Stomach (tissue), 9 donors: ENCODE measurements around the gene CLDN18. TPM values are rescaled to one million over a fixed set of nuclear protein-coding genes. Genes with fewer than 3 reads are reported as not detected.

Source experiments
- DNase-seq, 2 donors: peaks; one replicate each; pipeline versions ENCODE4 v3.0.0 to v3.0.0-alpha.2; 2013 to 2019
- H3K27ac ChIP-seq, 5 donors: fragments of 200-600 bp in 4 of 5; sonication (generic) in 4 of 5; one replicate each; pipeline ENCODE4 v1.5.1; 2013 to 2019; ENCODE audit warnings: mild to moderate bottlenecking in 1 of 5, moderate library complexity in 1 of 5
- H3K27me3 ChIP-seq, 3 donors: fragments of 200-600 bp; sonication (generic); one replicate each; pipeline ENCODE4 v1.5.1; 2017 to 2019; ENCODE audit warnings: mixed run types in 1 of 3
- H3K36me3 ChIP-seq, 4 donors: fragments of 200-600 bp; sonication (generic); 1 replicate in 3 of 4; 2 replicates in 1 of 4; pipeline ENCODE4 v1.5.1; 2016 to 2019
- H3K4me1 ChIP-seq, 4 donors: fragments of 200-600 bp; sonication (generic); one replicate each; pipeline ENCODE4 v1.5.1; 2016 to 2019
- H3K4me3 ChIP-seq, 4 donors: fragments of 200-600 bp; sonication (generic) in 3 of 4; one replicate each; pipeline ENCODE4 v1.5.1; 2016 to 2019; ENCODE audit warnings: mild to moderate bottlenecking in 1 of 4
- H3K9me3 ChIP-seq, 4 donors: fragments of 200-600 bp; sonication (generic); one replicate each; pipeline ENCODE4 v1.5.1; 2016 to 2019
- CTCF ChIP-seq, 7 experiments: fragments of 450-650 bp in 4 of 7; fragments of 200-600 bp in 3 of 7; sonication (generic) in 3 of 7; IDR thresholded peaks; one replicate each; pipeline ENCODE4 v1.5.1; 2016 to 2019; ENCODE audit warnings: antibody characterized with exemption in 7 of 7, control low read depth in 2 of 7, mild to moderate bottlenecking in 1 of 7
- EP300 ChIP-seq: sonication (generic); formaldehyde crosslinking; IDR thresholded peaks from one replicate; pipeline ENCODE4 v1.6.1; 2017; ENCODE audit warnings: antibody characterized with exemption
- POLR2A ChIP-seq, 4 donors: fragments of 450-650 bp; IDR thresholded peaks; one replicate each; pipeline ENCODE4 v1.6.1; 2016; ENCODE audit warnings: antibody characterized with exemption in 4 of 4, control low read depth in 2 of 4, mild to moderate bottlenecking in 1 of 4, moderate library complexity in 1 of 4
- POLR2AphosphoS5 ChIP-seq, 3 donors: sonication (generic); formaldehyde crosslinking; IDR thresholded peaks; one replicate each; pipeline ENCODE4 v1.6.1; 2016; ENCODE audit warnings: antibody characterized with exemption in 3 of 3
- WGBS, 5 donors: extraction: QIAGEN DNeasy Blood & Tissue Kit in 3 of 5; methylation state at CpG; one replicate each; pipeline versions ENCODE4 v1.1.5 to v1.1.7; 2013 to 2018; 5-methylcytosine and 5-hydroxymethylcytosine counted together
- intact Hi-C: fragments of 100-400 bp; cut with DNase I; formaldehyde crosslinking; loops from one replicate; pipeline ENCODE4 v1.15.1; 2023; ENCODE audit warnings: low total_unique reads
- polyA plus RNA-seq, 3 donors: library from polyadenylated mRNA; stranded (reverse); fragments of 200-250 nt; gene quantifications; one replicate each; pipeline ENCODE4 v1.2.3, GENCODE V29; 2013
- total RNA-seq, 5 donors: library from RNA; depleted of rRNA; stranded (reverse); fragments of >200 nt; gene quantifications; one replicate each; pipeline versions ENCODE4 v1.1.0 to v1.2.3, GENCODE V29; 2014 to 2016
- donor health status: healthy with polysubstance abuse.
- donor health status: Bipolar disorder and iron deficiency.
- donor health status: healthy.

Gene CLDN18
- total and polyA plus RNA-seq, 8 donors: 1.4 to 1,096 (median 186) TPM

DNA sequence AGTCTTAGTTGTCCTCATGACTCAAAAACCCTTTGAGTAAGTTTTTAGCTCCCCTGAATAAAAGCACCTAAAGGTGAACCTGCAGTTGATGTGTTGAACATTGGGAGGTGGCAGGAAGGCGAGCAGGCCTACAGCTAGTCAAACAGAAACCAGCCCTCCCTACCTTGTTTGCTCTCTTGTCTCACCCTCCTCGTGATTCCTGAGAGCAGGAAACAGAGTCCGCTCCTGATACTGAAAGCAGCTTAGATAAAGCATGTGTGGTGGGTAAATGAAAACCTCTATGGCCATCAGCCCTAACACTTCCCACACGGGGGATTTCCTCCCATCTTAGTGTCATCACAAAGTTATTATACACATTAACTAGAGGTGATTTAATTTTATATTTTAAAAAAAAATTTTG is 21.8 kb upstream of the CLDN18 start:
- intact Hi-C loops: no loop called here
- H3K4me1 ChIP-seq: peaks cover 0 to 4% (median 0%) of the 10 kb centered on the region in 4 donors
- H3K4me3 ChIP-seq: no peak overlapping the region
- DNase-seq: peak; percentile 77 to 91
- no peaks in the 10 kb centered on the region for H3K9me3 ChIP-seq
- TF ChIP-seq POLR2AphosphoS5 (IDR thresholded peaks at IDR 0.05) (peak in 2 of 3 donors; percentile 86), CTCF (IDR thresholded peaks at IDR 0.05) (no peak)
- peak overlapping the region; percentile 80 to 90 (median 86) for H3K27ac ChIP-seq
- no peaks in the 10 kb centered on the region for H3K27me3 ChIP-seq
- no peaks in the 10 kb centered on the region for H3K36me3 ChIP-seq
- 13 to 40% (median 30%) methylated on average over 4 of the region's 4 CpGs for WGBS, 5 donors

GRCh38 chr3:137988982-137989381 is 21.0 kb upstream of the CLDN18 start:
- intact Hi-C loops: no loop called here
- H3K27ac ChIP-seq: peak overlapping the region; percentile 80 to 90 (median 86)
- H3K36me3 ChIP-seq: no peaks in the 10 kb centered on the region
- no peak overlapping the region for H3K4me3 ChIP-seq
- WGBS, 5 donors: 22 to 53% (median 44%) methylated on average over 3 of the region's 3 CpGs
- H3K9me3 ChIP-seq: peaks cover 0 to 4% (median under 1%) of the 10 kb centered on the region in 4 donors
- H3K27me3 ChIP-seq: no peaks in the 10 kb centered on the region
- peak; percentile 42 to 88 for DNase-seq
- peaks cover 0 to 4% (median 0%) of the 10 kb centered on the region in 4 donors for H3K4me1 ChIP-seq
- peak in 2 of 3 donors; percentile 73 to 87 for TF ChIP-seq POLR2AphosphoS5 (IDR thresholded peaks at IDR 0.05)
- no peak for TF ChIP-seq CTCF (IDR thresholded peaks at IDR 0.05)
- TF ChIP-seq EP300: no peak

- Histone ChIP-seq H3K27ac (peak overlapping the region in 1 of 5 donors; percentile 90), H3K4me1 (peaks cover 0 to 4% (median 0%) of the 10 kb centered on the region in 4 donors), H3K36me3 (no peaks in the 10 kb centered on the region), H3K27me3 (no peaks in the 10 kb centered on the region), H3K4me3 (no peak overlapping the region), H3K9me3 (peaks cover 0 to 18% (median 3%) of the 10 kb centered on the region in 4 donors)
- 74 to 84% (median 78%) methylated on average over 2 of the region's 2 CpGs for WGBS, 5 donors
- no peak for DNase-seq
- intact Hi-C loops: no loop called here
- TF ChIP-seq POLR2A (IDR thresholded peaks at IDR 0.05) (no peak), EP300 (no peak), POLR2AphosphoS5 (IDR thresholded peaks at IDR 0.05) (no peak), CTCF (IDR thresholded peaks at IDR 0.05) (no peak)
These were observed 19.5 kb upstream of the CLDN18 start for GRCh38 chr3:137990427-137990826.

GRCh38 chr3:137992592-137992991 is 17.4 kb upstream of the CLDN18 start:
- Histone ChIP-seq H3K27ac (no peak overlapping the region), H3K27me3 (no peaks in the 10 kb centered on the region), H3K4me1 (peaks cover 0 to 10% (median 2%) of the 10 kb centered on the region in 4 donors), H3K4me3 (no peak overlapping the region), H3K9me3 (peaks cover 0 to 18% (median 3%) of the 10 kb centered on the region in 4 donors), H3K36me3 (no peaks in the 10 kb centered on the region)
- WGBS, 5 donors: 64 to 78% (median 71%) methylated on average over 4 of the region's 4 CpGs
- intact Hi-C loops: no loop called here
- TF ChIP-seq POLR2A (IDR thresholded peaks at IDR 0.05) (no peak), POLR2AphosphoS5 (IDR thresholded peaks at IDR 0.05) (no peak), EP300 (no peak), CTCF (IDR thresholded peaks at IDR 0.05) (no peak)
- no peak for DNase-seq
